IMR-90 (cell line): Measurements from ENCODE around the gene TSPAN16. TPM values are rescaled to one million over a fixed set of nuclear protein-coding genes. Genes with fewer than 3 reads are reported as not detected.

Experiments used
- ATAC-seq: fragments of 200-7000 bp; cut with Tn5 transposase; 2 replicates; pipeline ENCODE4 v1.9.1; 2020; ENCODE audit warnings: low read depth, mild to moderate bottlenecking, moderate library complexity
- BruUV-seq: library from RNA; stranded (reverse); fragments of 400-500 nt; replicated peaks from 2 replicates; lab custom pipeline; 2021; lab: Mats Ljungman, UMichigan
- CTCF ChIA-PET: fragments of 300-600 bp; formaldehyde crosslinking; extraction: SDS; loops from one replicate; lab custom pipeline; 2021; ENCODE audit warnings: antibody characterized with exemption; lab: Yijun Ruan, JAX
- POLR2A ChIA-PET: fragments of 300-600 bp; sonication (Branson Sonifier 250); formaldehyde crosslinking; loops from one replicate; lab custom pipeline; 2022; ENCODE audit warnings: antibody characterized with exemption; ENCODE audit not compliant: unreplicated experiment; lab: Charles Lee
- DNase-seq: peaks from one replicate; pipeline ENCODE4 v3.0.0; 2013
- H2AFZ ChIP-seq: replicated peaks from 2 replicates; pipeline ENCODE3; 2013; ENCODE audit warnings: low read length, mild to moderate bottlenecking; ENCODE audit not compliant: poor library complexity
- H2AK5ac ChIP-seq: 2 replicates; pipeline ENCODE4 v1.6.1; 2013; ENCODE audit warnings: low read depth, low read length, inconsistent platforms
- H2AK9ac ChIP-seq: replicated peaks from 2 replicates; pipeline ENCODE3; 2013; ENCODE audit warnings: mild to moderate bottlenecking, low read depth, low read length, moderate library complexity; ENCODE audit not compliant: poor library complexity
- H2BK120ac ChIP-seq: 2 replicates; pipeline ENCODE4 v1.6.1; 2013; ENCODE audit warnings: low read depth, low read length, inconsistent platforms
- H2BK15ac ChIP-seq: 3 replicates; pipeline ENCODE4 v1.6.1; 2013; ENCODE audit warnings: low read depth, low read length, inconsistent platforms
- H2BK20ac ChIP-seq: 2 replicates; pipeline ENCODE4 v1.6.1; 2013; ENCODE audit warnings: low read depth, mild to moderate bottlenecking, inconsistent platforms, low read length, moderate library complexity
- H2BK5ac ChIP-seq: 2 replicates; pipeline ENCODE4 v1.6.1; 2013; ENCODE audit warnings: mild to moderate bottlenecking, low read depth, low read length, inconsistent platforms; ENCODE audit not compliant: poor library complexity, severe bottlenecking
- H3K14ac ChIP-seq: replicated peaks from 2 replicates; pipeline ENCODE4 v1.6.1; 2013; ENCODE audit warnings: low read depth, low read length, inconsistent platforms
- H3K18ac ChIP-seq: 2 replicates; pipeline ENCODE4 v1.6.1; 2013; ENCODE audit warnings: low read depth, low read length, control low read depth
- H3K23ac ChIP-seq: 2 replicates; pipeline ENCODE4 v1.6.1; 2013; ENCODE audit warnings: low read depth, low read length, inconsistent platforms
- H3K27ac ChIP-seq: 2 replicates; pipeline ENCODE4 v1.5.1; 2013; ENCODE audit warnings: mild to moderate bottlenecking, control low read depth, low read length; ENCODE audit not compliant: insufficient read depth
- H3K27me3 ChIP-seq: 2 replicates; pipeline ENCODE4 v1.6.1; 2013; ENCODE audit warnings: low read length; ENCODE audit not compliant: control insufficient read depth, insufficient read depth
- H3K36me3 ChIP-seq: 2 replicates; pipeline ENCODE4 v1.6.1; 2013; ENCODE audit warnings: low read length, mixed read lengths; ENCODE audit not compliant: control insufficient read depth, insufficient read depth
- H3K4ac ChIP-seq: 2 replicates; pipeline ENCODE4 v1.6.1; 2013; ENCODE audit warnings: low read depth, low read length, inconsistent platforms
- H3K4me1 ChIP-seq: 2 replicates; pipeline ENCODE4 v1.6.1; 2013; ENCODE audit warnings: low read length, mixed read lengths; ENCODE audit not compliant: control insufficient read depth, insufficient read depth
- H3K4me2 ChIP-seq: 2 replicates; pipeline ENCODE4 v1.6.1; 2013; ENCODE audit warnings: low read depth, mild to moderate bottlenecking, control low read depth, low read length, moderate library complexity
- H3K4me3 ChIP-seq: 2 replicates; pipeline ENCODE4 v1.5.1; 2013; ENCODE audit warnings: low read depth, mild to moderate bottlenecking, control low read depth, low read length, moderate library complexity; ENCODE audit not compliant: insufficient read depth
- H3K56ac ChIP-seq: 2 replicates; pipeline ENCODE4 v1.6.1; 2013; ENCODE audit warnings: low read length, inconsistent platforms; ENCODE audit not compliant: insufficient read depth; ENCODE audit errors: extremely low read depth
- H3K79me1 ChIP-seq, 2 experiments: 2 replicates each; pipeline ENCODE4 v1.6.1; 2013; ENCODE audit warnings: low read length in 2 of 2, inconsistent platforms in 1 of 2, low read depth in 1 of 2
- H3K9ac ChIP-seq: 2 replicates; pipeline ENCODE4 v1.6.1; 2013; ENCODE audit warnings: low read depth, low read length, control low read depth
- H3K9me1 ChIP-seq: 2 replicates; pipeline ENCODE4 v1.6.1; 2013; ENCODE audit warnings: low read length, inconsistent platforms; ENCODE audit not compliant: insufficient read depth
- H3K9me3 ChIP-seq: 2 replicates; pipeline ENCODE4 v1.6.1; 2013; ENCODE audit warnings: low read length; ENCODE audit not compliant: control insufficient read depth, insufficient read depth
- H4K20me1 ChIP-seq: 2 replicates; pipeline ENCODE4 v1.6.1; 2013; ENCODE audit warnings: low read length, inconsistent platforms; ENCODE audit not compliant: insufficient read depth
- H4K5ac ChIP-seq: 2 replicates; pipeline ENCODE4 v1.6.1; 2013; ENCODE audit warnings: mild to moderate bottlenecking, low read depth, low read length, control low read depth
- H4K8ac ChIP-seq, 2 experiments: 2 replicates each; pipeline ENCODE4 v1.6.1; 2013; ENCODE audit warnings: low read depth in 2 of 2, low read length in 2 of 2, control low read depth in 1 of 2, inconsistent platforms in 1 of 2
- H4K91ac ChIP-seq: 2 replicates; pipeline ENCODE4 v1.6.1; 2013; ENCODE audit warnings: low read depth, low read length, inconsistent platforms; ENCODE audit not compliant: insufficient read depth
- BHLHE40 ChIP-seq: fragments of 150-350 bp; IDR thresholded peaks from 2 replicates; pipeline ENCODE4 v1.6.1; 2016; ENCODE audit warnings: mild to moderate bottlenecking, low read depth, low read length
- CHD1 ChIP-seq: IDR thresholded peaks from 2 replicates; pipeline ENCODE4 v1.6.1; 2012; ENCODE audit warnings: low read depth, low read length, improper control_type of control experiment
- FOS ChIP-seq: fragments of 150-350 bp; IDR thresholded peaks from 2 replicates; pipeline ENCODE4 v1.6.1; 2016; ENCODE audit warnings: low read depth, low read length
- MAFK ChIP-seq: IDR thresholded peaks from 2 replicates; pipeline ENCODE4 v1.6.1; 2012; ENCODE audit warnings: low read depth, low read length, improper control_type of control experiment
- MXI1 ChIP-seq: IDR thresholded peaks from 2 replicates; pipeline ENCODE4 v1.6.1; 2012; ENCODE audit warnings: low read depth, mild to moderate bottlenecking, low read length, moderate library complexity, borderline replicate concordance
- NFE2L2 ChIP-seq: fragments of 150-350 bp; IDR thresholded peaks from 2 replicates; pipeline ENCODE4 v1.6.1; 2016; ENCODE audit warnings: low read depth, mild to moderate bottlenecking, low read length
- POLR2A ChIP-seq: IDR thresholded peaks from 2 replicates; pipeline ENCODE4 v1.6.1; 2012; ENCODE audit warnings: mild to moderate bottlenecking, low read depth, low read length
- RCOR1 ChIP-seq: IDR thresholded peaks from 2 replicates; pipeline ENCODE4 v1.6.1; 2012; ENCODE audit warnings: mild to moderate bottlenecking, low read length, improper control_type of control experiment; ENCODE audit not compliant: insufficient replicate concordance
- SMC3 ChIP-seq: fragments of 150-350 bp; IDR thresholded peaks from 2 replicates; pipeline ENCODE4 v1.6.1; 2016; ENCODE audit warnings: low read depth, mild to moderate bottlenecking, antibody characterized with exemption, low read length, moderate library complexity
- WGBS, 2 experiments: methylation state at CpG; one replicate each; pipeline versions ENCODE4 v1.1.5 to v1.1.7; 2013; ENCODE audit warnings: missing lambda C conversion rate in 2 of 2; ENCODE audit not compliant: insufficient read length in 1 of 2; ENCODE audit errors: extremely low coverage in 2 of 2; 5-methylcytosine and 5-hydroxymethylcytosine counted together
- dilution Hi-C: fragments of 300-500 bp; cut with HindIII; formaldehyde crosslinking; loops from one replicate; pipeline ENCODE4 v1.14.3; 2018; ENCODE audit warnings: low sequenced_read_pairs; ENCODE audit not compliant: unreplicated experiment
- in situ Hi-C: fragments of 300-500 bp; cut with MboI; formaldehyde crosslinking; loops from 3 replicates; pipeline ENCODE4 v1.14.3; 2019; ENCODE audit warnings: low sequenced_read_pairs, inconsistent platforms, mixed read lengths
- intact Hi-C: fragments of 100-400 bp; cut with micrococcal nuclease; formaldehyde crosslinking; loops from 2 replicates; pipeline ENCODE4 v1.10.0; 2022
- polyA plus RNA-seq, 3 experiments: library from polyadenylated mRNA; depleted of rRNA; stranded (reverse); fragments of >200 nt; gene quantifications; 2 replicates each; pipeline ENCODE4 v1.2.3, GENCODE V29; 2012; ENCODE audit warnings: low replicate concordance in 1 of 3
- total RNA-seq: library from RNA; depleted of rRNA; stranded (reverse); fragments of >200 nt; gene quantifications from 2 replicates; pipeline ENCODE4 v1.2.3, GENCODE V29; 2012
- TF ChIP-seq, protein P1 (sequence below): conservative IDR thresholded peaks from 2 replicates; pipeline ENCODE4 v1.5.1; 2012; ENCODE audit warnings: mild to moderate bottlenecking, low read depth, low read length, improper control_type of control experiment

The TSPAN16 gene
- total and polyA plus RNA-seq, 2 of the 4 experiments (the other 2 are of a cell fraction) = not detected

DNA sequence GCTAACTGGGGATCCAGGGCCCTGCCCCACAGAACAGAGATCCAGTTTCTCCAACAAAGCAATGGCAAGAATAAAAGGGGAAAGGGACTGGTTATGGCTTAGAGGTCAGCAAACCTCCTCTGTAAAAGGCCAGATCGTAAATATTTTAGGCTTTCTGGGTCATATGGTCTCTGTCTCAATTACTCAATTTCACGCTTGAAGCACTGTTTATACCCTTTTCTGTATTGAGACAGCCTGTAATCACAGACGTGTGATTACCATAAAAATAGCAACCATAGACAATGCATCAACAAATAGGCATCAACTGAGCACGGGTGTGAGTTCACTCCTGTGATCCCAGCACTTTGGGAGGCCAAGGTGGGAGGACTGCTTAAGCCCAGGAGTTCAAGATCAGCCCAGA lies 34.2 kb downstream of the TSPAN16 start:
- Histone ChIP-seq H3K27ac (no peak overlapping the region), H3K9me3 (no peaks in the 10 kb centered on the region), H2AK9ac (no peak overlapping the region), H3K18ac (no peak overlapping the region), H3K79me1 (no peaks in the 10 kb centered on the region), H2AK5ac (no peak overlapping the region), H3K4me3 (no peak overlapping the region), H4K20me1 (no peaks in the 10 kb centered on the region), H2BK5ac (no peak overlapping the region), H2AFZ (no peak overlapping the region), H3K4me2 (no peak overlapping the region), H3K23ac (no peak overlapping the region), H3K9me1 (no peaks in the 10 kb centered on the region; the same call in 1 of the 2 replicates), H3K4ac (no peak overlapping the region), H2BK15ac (no peak overlapping the region), H3K4me1 (no peaks in the 10 kb centered on the region), H4K8ac (no peak overlapping the region), H3K27me3 (no peaks in the 10 kb centered on the region), H4K91ac (no peak overlapping the region), H3K9ac (no peak overlapping the region), H3K56ac (no peak overlapping the region), H3K14ac (no peak overlapping the region), H2BK20ac (no peak overlapping the region), H3K36me3 (peaks cover 16% of the 10 kb centered on the region), H4K5ac (no peak overlapping the region), H2BK120ac (no peak overlapping the region)
- in situ Hi-C loops = no loop called here
- dilution Hi-C loops = no loop called here
- 50% methylated on average over 2 of the region's 4 CpGs; no CpG with 5 or more reads in 1 of the 2 experiments for WGBS, 2 experiments
- TF ChIP-seq CHD1 (no peak), MXI1 (no peak), BHLHE40 (no peak), FOS (no peak), SMC3 (no peak), RCOR1 (no peak), MAFK (no peak), POLR2A (no peak), NFE2L2 (no peak)
- TF ChIP-seq, protein P1, sequence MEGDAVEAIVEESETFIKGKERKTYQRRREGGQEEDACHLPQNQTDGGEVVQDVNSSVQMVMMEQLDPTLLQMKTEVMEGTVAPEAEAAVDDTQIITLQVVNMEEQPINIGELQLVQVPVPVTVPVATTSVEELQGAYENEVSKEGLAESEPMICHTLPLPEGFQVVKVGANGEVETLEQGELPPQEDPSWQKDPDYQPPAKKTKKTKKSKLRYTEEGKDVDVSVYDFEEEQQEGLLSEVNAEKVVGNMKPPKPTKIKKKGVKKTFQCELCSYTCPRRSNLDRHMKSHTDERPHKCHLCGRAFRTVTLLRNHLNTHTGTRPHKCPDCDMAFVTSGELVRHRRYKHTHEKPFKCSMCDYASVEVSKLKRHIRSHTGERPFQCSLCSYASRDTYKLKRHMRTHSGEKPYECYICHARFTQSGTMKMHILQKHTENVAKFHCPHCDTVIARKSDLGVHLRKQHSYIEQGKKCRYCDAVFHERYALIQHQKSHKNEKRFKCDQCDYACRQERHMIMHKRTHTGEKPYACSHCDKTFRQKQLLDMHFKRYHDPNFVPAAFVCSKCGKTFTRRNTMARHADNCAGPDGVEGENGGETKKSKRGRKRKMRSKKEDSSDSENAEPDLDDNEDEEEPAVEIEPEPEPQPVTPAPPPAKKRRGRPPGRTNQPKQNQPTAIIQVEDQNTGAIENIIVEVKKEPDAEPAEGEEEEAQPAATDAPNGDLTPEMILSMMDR = no peak
- ATAC-seq (no peak), DNase-seq (no peak)
- ChIA-PET POLR2A (no interaction called here), CTCF (no interaction called here)
- intact Hi-C loops = no loop called here
- BruUV-seq = no TSS peak
